ENCODE data around the gene GAREM1.

GRCh38 chr18:32290810-32291209 is 179.9 kb downstream of the GAREM1 start:
- TF ChIP-seq CTCF (conservative IDR thresholded peaks at IDR 0.05) (no peak), EZH2 (IDR thresholded peaks at IDR 0.05; ENCODE audit: low read depth) (no peak)

All from PC-9 (cell line).